Activated T-helper 2 cell treated with anti-CD3 and anti-CD28 coated beads, Interferon-gamma antibody, Interleukin-2, Interleukin-4, amounts not matched to agents 10 μg/mL and 5 μg/mL and 100 μg/mL, durations not matched to agents 14 hours and 24 hours and 36 hours (primary cell): Measurements from ENCODE around the gene BAZ2B. TPM values are rescaled to one million over a fixed set of nuclear protein-coding genes. Genes with fewer than 3 reads are reported as not detected.
"Not testable (repeated sequence)": the region's sequence is repeated elsewhere in the genome, so short reads cannot be mapped to it uniquely, and the experiment has no call there.

Source experiments
- DNase-seq: peaks from one replicate; pipeline ENCODE4 v3.0.0; 2021; ENCODE audit warnings: low spot score
- H3K27ac Mint-ChIP-seq: one replicate; pipeline ENCODE4 v1.8.0; 2021; ENCODE audit warnings: mixed read lengths
- H3K27me3 Mint-ChIP-seq: one replicate; pipeline ENCODE4 v1.8.0; 2021; ENCODE audit warnings: low read depth, mixed read lengths
- H3K36me3 Mint-ChIP-seq: one replicate; pipeline ENCODE4 v1.8.0; 2021; ENCODE audit warnings: low read depth, mixed read lengths
- H3K4me1 Mint-ChIP-seq: one replicate; pipeline ENCODE4 v1.8.0; 2021; ENCODE audit warnings: low read depth, mixed read lengths
- H3K4me3 Mint-ChIP-seq: one replicate; pipeline ENCODE4 v1.8.0; 2021; ENCODE audit warnings: low read depth, mild to moderate bottlenecking, moderate library complexity, mixed read lengths
- H3K9me3 Mint-ChIP-seq: one replicate; pipeline ENCODE4 v1.8.0; 2021; ENCODE audit warnings: mixed read lengths
- intact Hi-C: fragments of 100-400 bp; cut with micrococcal nuclease; formaldehyde crosslinking; loops from one replicate; pipeline ENCODE4 v1.15.1; 2023
- total RNA-seq: library from RNA; stranded (reverse); gene quantifications from 2 replicates; pipeline ENCODE4 v1.2.3, GENCODE V29; 2022

Gene BAZ2B
- total RNA-seq, 1 donor from 2014 or later = 6.5 TPM

DNA sequence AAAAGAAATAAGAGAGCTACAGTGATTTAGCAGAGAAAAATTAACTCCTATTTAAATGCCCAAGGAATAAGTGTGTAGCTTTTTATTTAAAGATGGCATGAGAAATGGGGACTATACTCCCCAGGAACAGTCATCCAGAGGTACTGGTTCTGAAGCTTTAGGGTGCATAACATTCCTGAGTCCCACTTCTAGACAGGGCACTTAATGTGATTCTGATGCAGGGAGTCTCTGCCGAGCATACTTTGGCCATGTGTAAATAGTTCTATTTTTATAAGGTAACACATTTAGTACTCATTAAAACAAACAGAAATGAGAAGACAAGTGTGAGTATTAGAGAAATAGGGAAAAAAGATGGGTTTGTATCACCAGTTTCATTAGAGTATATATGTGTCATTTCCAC is 175.2 kb downstream of the BAZ2B start:
- no peak overlapping the region for H3K27ac Mint-ChIP-seq

GRCh38 chr2:159439421-159439820 is 176.9 kb downstream of the BAZ2B start:
- no peak for DNase-seq
- intact Hi-C loops = no loop called here
- Mint-ChIP-seq H3K36me3 (no peaks in the 10 kb centered on the region), H3K27ac (no peak overlapping the region), H3K4me3 (no peak overlapping the region), H3K4me1 (no peaks in the 10 kb centered on the region), H3K27me3 (no peaks in the 10 kb centered on the region), H3K9me3 (no peaks in the 10 kb centered on the region)

More for the DNA sequence above, 175.2 kb downstream of the BAZ2B start:
- no peaks in the 10 kb centered on the region for H3K27me3 Mint-ChIP-seq
- intact Hi-C loops = no loop called here
- no peak overlapping the region for H3K4me3 Mint-ChIP-seq
- H3K36me3 Mint-ChIP-seq = no peaks in the 10 kb centered on the region
- DNase-seq = no peak
- peaks cover 6% of the 10 kb centered on the region for H3K4me1 Mint-ChIP-seq
- no peaks in the 10 kb centered on the region for H3K9me3 Mint-ChIP-seq

DNA sequence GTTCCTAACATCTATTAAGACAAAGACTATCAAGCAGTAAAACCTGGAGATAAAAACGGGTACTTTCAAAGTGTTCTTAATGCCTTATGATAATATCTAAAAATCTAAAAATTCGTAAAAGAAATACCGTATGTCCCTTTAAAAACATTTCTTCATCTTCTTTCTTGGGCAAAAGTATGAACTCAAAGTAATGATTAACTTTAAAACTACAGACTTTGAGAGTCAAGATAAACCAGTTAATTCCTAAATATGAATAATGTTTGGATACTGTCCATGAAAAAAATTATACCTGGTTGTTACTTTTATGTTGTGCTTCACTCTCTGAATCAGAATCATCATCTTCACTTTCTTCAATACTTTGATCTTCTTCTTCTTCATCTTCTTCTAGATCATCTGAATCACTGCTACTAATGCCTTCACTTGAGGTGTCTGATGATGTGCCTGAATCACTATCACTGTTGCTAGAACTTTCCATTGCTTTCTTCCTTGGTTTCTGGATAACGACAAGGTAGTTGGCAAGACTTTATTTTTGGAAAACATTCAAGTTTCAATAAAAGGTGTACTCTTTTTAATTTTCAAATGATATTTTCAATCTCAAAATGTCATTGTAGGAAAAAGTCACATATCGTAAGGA is 177.5 kb downstream of the BAZ2B start:
- Mint-ChIP-seq H3K27me3 (no peaks in the 10 kb centered on the region), H3K9me3 (no peaks in the 10 kb centered on the region), H3K36me3 (no peaks in the 10 kb centered on the region), H3K4me1 (no peaks in the 10 kb centered on the region), H3K4me3 (no peak overlapping the region), H3K27ac (no peak overlapping the region)
- no peak for DNase-seq
- intact Hi-C loops = no loop called here

DNA sequence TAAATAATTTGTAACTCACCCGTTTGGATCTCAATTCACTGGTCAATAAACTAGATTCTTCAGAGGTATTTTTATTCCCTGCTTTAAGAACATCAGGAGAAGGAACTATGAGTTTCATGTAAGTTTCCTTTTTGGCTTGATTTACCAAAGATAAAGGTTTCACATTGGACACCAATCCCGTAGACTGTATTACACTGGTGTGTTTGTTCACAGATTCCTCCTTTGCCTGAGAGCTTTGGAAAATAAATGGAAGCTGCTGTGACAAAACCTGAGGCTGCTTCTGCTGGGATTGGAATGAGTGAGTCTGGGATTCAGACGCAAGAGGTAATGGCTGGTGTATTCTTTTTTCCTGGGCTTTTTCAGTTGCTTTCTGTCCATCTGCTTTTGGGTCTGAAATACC is 178.1 kb downstream of the BAZ2B start:
- Mint-ChIP-seq H3K27ac (no peak overlapping the region), H3K4me3 (no peak overlapping the region), H3K9me3 (no peaks in the 10 kb centered on the region), H3K4me1 (no peaks in the 10 kb centered on the region), H3K27me3 (no peaks in the 10 kb centered on the region), H3K36me3 (no peaks in the 10 kb centered on the region)
- DNase-seq = no peak
- intact Hi-C loops = no loop called here

DNA sequence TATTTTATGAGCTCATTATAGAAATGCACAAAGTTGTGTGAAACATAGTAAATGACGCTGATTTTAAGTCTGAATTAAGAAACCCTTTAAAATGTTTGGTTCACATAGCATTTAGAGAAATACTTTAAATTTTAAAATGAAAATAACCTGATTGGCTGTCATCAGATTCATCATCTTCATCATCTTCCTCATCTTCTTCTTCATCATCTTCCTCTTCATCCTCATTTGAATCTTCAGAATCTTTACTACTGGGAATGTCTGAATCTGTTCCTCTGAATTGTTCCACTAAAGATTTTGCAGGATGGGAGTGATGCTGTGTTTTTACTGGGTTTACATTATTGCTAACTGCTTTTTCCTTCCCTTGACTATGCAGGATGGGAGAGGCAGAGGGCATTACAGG is 183.7 kb downstream of the BAZ2B start:
- intact Hi-C loops = no loop called here
- H3K9me3 Mint-ChIP-seq = no peaks in the 10 kb centered on the region

DNA sequence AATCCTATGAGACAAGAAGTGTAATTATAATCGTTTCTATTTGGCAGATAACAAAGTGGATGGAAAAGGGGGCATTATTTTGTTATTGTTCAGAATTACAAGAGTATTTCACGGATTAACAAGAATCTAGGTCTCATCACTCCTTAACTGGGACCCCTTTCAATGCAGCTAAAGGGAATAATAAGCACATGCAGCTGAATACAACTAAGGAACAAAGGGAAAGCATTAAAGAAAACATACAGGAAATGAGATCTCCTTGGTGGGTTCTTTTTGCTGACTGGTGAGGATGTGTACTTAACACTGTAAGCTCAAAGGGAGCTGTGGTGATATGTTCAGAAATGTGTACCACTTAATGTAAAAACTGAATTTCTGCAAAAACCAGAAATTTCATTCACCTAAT is 189.3 kb downstream of the BAZ2B start:
- DNase-seq = no peak
- intact Hi-C loops = no loop called here
- no peak overlapping the region for H3K27ac Mint-ChIP-seq
- no peak overlapping the region for H3K4me3 Mint-ChIP-seq
- peaks cover 8% of the 10 kb centered on the region for H3K4me1 Mint-ChIP-seq
- H3K9me3 Mint-ChIP-seq = no peaks in the 10 kb centered on the region
- no peaks in the 10 kb centered on the region for H3K27me3 Mint-ChIP-seq
- H3K36me3 Mint-ChIP-seq = no peaks in the 10 kb centered on the region

More for the DNA sequence above, 183.7 kb downstream of the BAZ2B start:
- no peaks in the 10 kb centered on the region for H3K27me3 Mint-ChIP-seq
- H3K27ac Mint-ChIP-seq = no peak overlapping the region
- no peak for DNase-seq
- H3K4me3 Mint-ChIP-seq = no peak overlapping the region
- H3K4me1 Mint-ChIP-seq = peaks cover 8% of the 10 kb centered on the region
- H3K36me3 Mint-ChIP-seq = no peaks in the 10 kb centered on the region

DNA sequence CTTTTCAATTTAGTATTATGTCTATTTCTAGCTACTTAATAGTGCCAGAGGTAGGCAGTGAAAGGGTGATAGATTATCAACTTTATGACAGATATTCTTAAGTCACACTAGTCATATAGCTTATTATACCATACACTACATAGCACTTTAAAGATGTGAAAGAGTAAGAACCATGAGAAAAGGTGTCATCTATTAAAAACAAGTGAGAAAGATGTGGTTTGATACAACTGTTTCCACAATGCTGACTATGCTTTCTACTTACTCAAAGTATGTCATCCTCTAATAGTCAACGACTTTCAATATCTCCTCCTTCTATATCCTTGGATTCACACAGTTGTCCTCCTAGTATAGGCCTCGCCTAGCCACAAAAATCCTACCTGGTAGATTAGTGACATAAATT is 196.9 kb downstream of the BAZ2B start:
- Mint-ChIP-seq H3K27me3 (no peaks in the 10 kb centered on the region), H3K27ac (no peak overlapping the region), H3K36me3 (no peaks in the 10 kb centered on the region), H3K9me3 (no peaks in the 10 kb centered on the region), H3K4me3 (no peak overlapping the region), H3K4me1 (no peaks in the 10 kb centered on the region)
- no peak for DNase-seq
- intact Hi-C loops = no loop called here

- H3K27me3 Mint-ChIP-seq = no peaks in the 10 kb centered on the region
- H3K9me3 Mint-ChIP-seq = no peaks in the 10 kb centered on the region
- H3K4me1 Mint-ChIP-seq = no peaks in the 10 kb centered on the region
- H3K36me3 Mint-ChIP-seq = no peaks in the 10 kb centered on the region
- DNase-seq = no peak
- H3K27ac Mint-ChIP-seq = no peak overlapping the region
- no peak overlapping the region for H3K4me3 Mint-ChIP-seq
- intact Hi-C loops = no loop called here
These were observed 204.9 kb downstream of the BAZ2B start for GRCh38 chr2:159411460-159411859.

DNA sequence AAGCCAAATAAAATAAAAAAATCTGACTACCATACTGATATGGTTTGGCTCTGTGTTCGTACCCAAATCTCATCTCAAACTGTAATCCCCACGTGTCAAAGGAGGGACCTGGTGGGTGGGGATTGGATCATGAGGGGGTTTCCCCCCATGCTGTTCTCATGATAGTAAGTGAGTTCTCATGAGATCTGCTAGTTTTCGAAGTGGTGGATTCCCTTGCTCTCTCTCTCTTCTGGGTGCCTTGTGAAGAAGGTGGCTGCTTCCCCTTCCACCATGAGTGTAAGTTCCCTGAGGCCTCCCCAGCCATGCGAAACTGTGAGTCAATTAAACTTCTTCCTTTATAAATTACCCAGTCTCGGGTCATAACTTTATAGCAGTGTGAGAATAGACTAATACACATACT is 206.1 kb downstream of the BAZ2B start:
- no peak overlapping the region for H3K4me3 Mint-ChIP-seq
- no peak overlapping the region for H3K27ac Mint-ChIP-seq
- no peaks in the 10 kb centered on the region for H3K9me3 Mint-ChIP-seq
- no peak for DNase-seq
- no peaks in the 10 kb centered on the region for H3K27me3 Mint-ChIP-seq
- no peaks in the 10 kb centered on the region for H3K36me3 Mint-ChIP-seq
- no peaks in the 10 kb centered on the region for H3K4me1 Mint-ChIP-seq
- intact Hi-C loops = no loop called here

DNA sequence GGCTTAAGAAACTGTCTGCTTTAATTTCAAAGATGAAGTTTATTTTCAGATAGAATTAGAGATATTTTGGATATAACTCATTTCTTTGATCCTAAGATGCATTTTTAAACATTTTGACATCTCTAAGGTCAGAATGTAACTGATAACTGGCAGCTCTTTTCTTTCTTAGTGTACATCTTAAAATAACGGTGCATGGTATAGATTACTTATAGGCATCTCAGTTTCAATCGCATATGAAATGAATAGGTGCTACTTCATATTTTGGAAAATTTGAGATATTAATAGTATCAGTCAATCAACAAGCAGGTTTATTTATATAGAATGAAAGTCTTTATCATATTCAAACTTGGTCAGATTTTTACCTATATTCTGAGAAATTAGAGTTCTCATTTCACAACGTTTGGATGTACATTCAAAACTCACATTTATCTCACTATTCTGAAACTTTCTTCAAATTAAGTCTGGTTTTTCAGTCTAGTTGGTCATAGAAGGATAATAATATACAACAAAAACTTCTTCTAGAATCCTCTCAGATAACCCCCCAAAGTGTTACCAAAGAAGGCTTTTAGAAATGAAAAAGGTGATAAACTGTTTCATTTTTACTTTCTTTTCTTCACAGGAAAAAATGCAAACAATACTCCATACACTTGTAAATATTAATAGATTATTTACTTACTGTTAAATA is 207.1 kb downstream of the BAZ2B start:
- DNase-seq = no peak
- Mint-ChIP-seq H3K4me3 (no peak overlapping the region), H3K4me1 (no peaks in the 10 kb centered on the region), H3K9me3 (no peaks in the 10 kb centered on the region), H3K27me3 (no peaks in the 10 kb centered on the region), H3K36me3 (no peaks in the 10 kb centered on the region), H3K27ac (no peak overlapping the region)
- intact Hi-C loops = no loop called here

DNA sequence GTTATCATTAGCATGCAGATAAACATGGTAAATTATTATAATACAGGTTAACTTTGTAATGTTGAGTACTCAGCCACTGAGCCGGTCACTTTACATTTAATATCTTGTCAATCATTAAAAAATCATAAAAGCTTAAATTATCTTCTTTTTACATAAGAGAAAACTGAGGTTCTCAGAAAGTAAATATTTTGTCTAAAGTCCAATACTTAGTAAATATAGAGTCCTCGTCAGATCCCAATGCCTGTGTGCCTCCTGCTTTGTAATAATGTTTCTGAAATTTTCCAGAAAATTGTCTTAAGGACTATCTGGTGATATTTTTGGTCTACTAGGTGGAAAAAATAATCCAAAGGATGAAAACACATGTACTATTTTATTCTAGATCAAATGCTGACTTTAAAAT is 213.6 kb downstream of the BAZ2B start:
- no peaks in the 10 kb centered on the region for H3K27me3 Mint-ChIP-seq
- H3K27ac Mint-ChIP-seq = no peak overlapping the region
- DNase-seq = no peak
- no peaks in the 10 kb centered on the region for H3K36me3 Mint-ChIP-seq
- H3K4me1 Mint-ChIP-seq = no peaks in the 10 kb centered on the region
- intact Hi-C loops = no loop called here
- no peaks in the 10 kb centered on the region for H3K9me3 Mint-ChIP-seq
- no peak overlapping the region for H3K4me3 Mint-ChIP-seq

DNA sequence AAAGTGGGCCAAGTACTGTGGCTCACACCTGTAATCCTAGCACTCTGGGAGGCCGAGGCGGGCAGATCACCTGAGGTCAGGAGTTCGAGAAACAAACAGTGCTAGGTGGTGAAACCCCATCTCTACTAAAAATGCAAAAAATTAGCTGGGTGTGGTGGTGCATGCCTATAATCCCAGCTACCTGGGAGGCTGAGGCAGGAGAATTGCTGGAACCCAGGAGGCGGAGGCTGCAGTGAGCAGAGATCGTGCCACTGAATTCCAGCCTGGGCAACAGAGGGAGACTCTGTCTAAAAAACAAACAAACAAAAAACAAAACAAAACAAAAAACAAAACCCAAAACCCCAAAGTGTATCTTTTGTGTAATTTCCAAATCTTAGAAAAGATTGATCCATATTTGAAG is 214.2 kb downstream of the BAZ2B start:
- H3K27ac Mint-ChIP-seq, H3K4me3 Mint-ChIP-seq, H3K36me3 Mint-ChIP-seq, H3K4me1 Mint-ChIP-seq, intact Hi-C loops, H3K27me3 Mint-ChIP-seq, H3K9me3 Mint-ChIP-seq, DNase-seq: not testable (repeated sequence)

DNA sequence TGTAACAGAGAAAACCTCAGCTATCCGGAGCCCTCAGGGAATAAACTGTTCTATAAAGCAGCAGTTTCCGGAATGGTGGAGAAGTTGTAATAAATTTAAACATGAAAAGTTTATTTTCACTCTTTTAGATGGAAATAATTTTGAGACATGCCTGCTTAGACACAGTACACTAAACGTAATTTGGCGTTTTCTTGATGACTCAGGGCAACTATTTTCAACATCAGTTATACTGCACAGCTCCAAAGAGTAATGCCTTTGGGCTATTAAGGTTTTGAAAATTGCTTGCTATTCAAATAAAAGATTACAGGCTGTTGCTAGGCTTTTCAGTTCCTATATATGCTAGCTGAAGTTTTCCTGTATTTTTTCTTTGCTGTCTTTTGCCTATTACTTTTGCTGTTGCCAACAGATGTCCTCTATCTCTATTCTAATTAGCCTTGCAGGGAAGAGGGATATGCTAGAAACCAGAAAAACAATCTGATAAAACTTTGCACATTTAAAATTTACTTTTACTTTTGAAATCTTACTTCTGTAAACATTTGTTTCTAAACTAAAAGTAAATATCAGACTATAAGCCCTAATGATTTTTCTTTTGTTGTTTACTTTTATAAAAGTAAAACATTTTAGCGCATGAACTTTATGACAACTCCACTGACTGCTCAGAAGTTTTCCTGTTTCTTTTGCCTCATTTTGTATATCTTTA is 216.5 kb downstream of the BAZ2B start:
- intact Hi-C loops = no loop called here
- Mint-ChIP-seq H3K27me3 (no peaks in the 10 kb centered on the region), H3K4me1 (no peaks in the 10 kb centered on the region), H3K36me3 (no peaks in the 10 kb centered on the region), H3K27ac (no peak overlapping the region), H3K4me3 (no peak overlapping the region), H3K9me3 (no peaks in the 10 kb centered on the region)
- no peak for DNase-seq
